Mesenchymal stem cell (in vitro differentiated cells and primary cell): ENCODE results near the gene SIAH2. TPM values are rescaled to one million over a fixed set of nuclear protein-coding genes. Genes with fewer than 3 reads are reported as not detected.
A peak's percentile ranks its signal among the peaks of the same experiment; 100 is the strongest.

Experiments used
- DNase-seq: peaks from one replicate; pipeline ENCODE4 v3.0.0-alpha.2; 2013
- H2AFZ ChIP-seq: one replicate; pipeline ENCODE4 v1.6.1; 2013; ENCODE audit warnings: low read depth, mild to moderate bottlenecking, control low read depth, inconsistent platforms, low read length, moderate library complexity
- H2AK5ac ChIP-seq: 2 replicates; pipeline ENCODE4 v1.6.1; 2013; ENCODE audit warnings: low read length, moderate library complexity, mild to moderate bottlenecking, inconsistent platforms; ENCODE audit not compliant: severe bottlenecking
- H2BK120ac ChIP-seq: one replicate; pipeline ENCODE4 v1.6.1; 2013; ENCODE audit warnings: low read depth, mild to moderate bottlenecking, inconsistent platforms, low read length, moderate library complexity
- H2BK12ac ChIP-seq, 2 experiments: one replicate each; pipeline ENCODE4 v1.6.1; 2013; ENCODE audit warnings: inconsistent platforms in 2 of 2, low read length in 2 of 2, mild to moderate bottlenecking in 2 of 2, moderate library complexity in 2 of 2, control low read depth in 1 of 2
- H2BK15ac ChIP-seq: one replicate; pipeline ENCODE4 v1.6.1; 2013; ENCODE audit warnings: mild to moderate bottlenecking, low read depth, inconsistent platforms; ENCODE audit not compliant: poor library complexity, severe bottlenecking
- H2BK5ac ChIP-seq: 2 replicates; pipeline ENCODE4 v1.6.1; 2013; ENCODE audit warnings: low read depth, mild to moderate bottlenecking, low read length, control low read depth, inconsistent platforms; ENCODE audit not compliant: poor library complexity, severe bottlenecking
- H3K14ac ChIP-seq, 2 experiments: one replicate each; pipeline ENCODE4 v1.6.1; 2013; ENCODE audit warnings: inconsistent platforms in 2 of 2, low read length in 2 of 2, control low read depth in 1 of 2, mild to moderate bottlenecking in 1 of 2, moderate library complexity in 1 of 2
- H3K18ac ChIP-seq, 2 experiments: one replicate each; pipeline ENCODE4 v1.6.1; 2013; ENCODE audit warnings: inconsistent platforms in 2 of 2, low read length in 2 of 2, control low read depth in 1 of 2, low read depth in 1 of 2, mild to moderate bottlenecking in 1 of 2
- H3K23ac ChIP-seq, 2 experiments: one replicate each; pipeline ENCODE4 v1.6.1; 2013; ENCODE audit warnings: inconsistent platforms in 2 of 2, low read length in 2 of 2, mild to moderate bottlenecking in 2 of 2, moderate library complexity in 2 of 2, control low read depth in 1 of 2
- H3K27ac ChIP-seq: 2 replicates; pipeline ENCODE4 v1.5.1; 2013; ENCODE audit warnings: mild to moderate bottlenecking, moderate library complexity, low read length, control low read depth, inconsistent platforms; ENCODE audit not compliant: poor library complexity, severe bottlenecking
- H3K27me3 ChIP-seq, 2 experiments: 2 replicates each; pipeline versions ENCODE4 v1.6.1 to v1.7.0; 2013; ENCODE audit warnings: low read length in 2 of 2, mild to moderate bottlenecking in 2 of 2, moderate library complexity in 2 of 2, control low read depth in 1 of 2, inconsistent platforms in 1 of 2; ENCODE audit not compliant: control insufficient read depth in 1 of 2, insufficient read depth in 1 of 2
- H3K36me3 ChIP-seq, 2 experiments: 2 replicates each; pipeline versions ENCODE4 v1.6.1 to v1.7.0; 2013; ENCODE audit warnings: low read length in 2 of 2, control low read depth in 1 of 2, inconsistent platforms in 1 of 2, low read depth in 1 of 2, mild to moderate bottlenecking in 1 of 2; ENCODE audit not compliant: insufficient read depth in 2 of 2, control insufficient read depth in 1 of 2
- H3K4ac ChIP-seq, 2 experiments: one replicate each; pipeline ENCODE4 v1.6.1; 2013; ENCODE audit warnings: inconsistent platforms in 2 of 2, low read length in 2 of 2, mild to moderate bottlenecking in 2 of 2, moderate library complexity in 2 of 2, control low read depth in 1 of 2, low read depth in 1 of 2
- H3K4me1 ChIP-seq: 2 replicates; pipeline ENCODE4 v1.6.1; 2013; ENCODE audit warnings: low read depth, low read length, control low read depth; ENCODE audit not compliant: control insufficient read depth, insufficient read depth
- H3K4me2 ChIP-seq: 2 replicates; pipeline ENCODE4 v1.6.1; 2013; ENCODE audit warnings: low read length, mild to moderate bottlenecking, inconsistent platforms; ENCODE audit not compliant: poor library complexity, severe bottlenecking
- H3K4me3 ChIP-seq, 2 experiments: 2 replicates each; pipeline versions ENCODE4 v1.5.1 to v1.7.0; 2013; ENCODE audit warnings: low read length in 2 of 2, mild to moderate bottlenecking in 2 of 2, control low read depth in 1 of 2, low read depth in 1 of 2; ENCODE audit not compliant: insufficient read depth in 1 of 2
- H3K79me1 ChIP-seq: replicated peaks from 2 replicates; pipeline ENCODE4 v1.6.1; 2013; ENCODE audit warnings: mild to moderate bottlenecking, control low read depth, low read length, inconsistent platforms; ENCODE audit not compliant: poor library complexity, severe bottlenecking
- H3K9ac ChIP-seq: 2 replicates; pipeline ENCODE4 v1.7.0; 2013; ENCODE audit warnings: mild to moderate bottlenecking, low read length, moderate library complexity
- H3K9me3 ChIP-seq: 2 replicates; pipeline ENCODE4 v1.7.0; 2013; ENCODE audit warnings: mild to moderate bottlenecking, low read length; ENCODE audit not compliant: control insufficient read depth
- H4K8ac ChIP-seq: one replicate; pipeline ENCODE4 v1.6.1; 2013; ENCODE audit warnings: inconsistent platforms, mild to moderate bottlenecking, low read length, moderate library complexity
- H4K91ac ChIP-seq: one replicate; pipeline ENCODE4 v1.6.1; 2013; ENCODE audit warnings: mild to moderate bottlenecking, low read length, inconsistent platforms
- WGBS: methylation state at CpG from one replicate; pipeline ENCODE4 v1.1.7; 2013; ENCODE audit warnings: mixed read lengths; 5-methylcytosine and 5-hydroxymethylcytosine counted together
- polyA plus RNA-seq, 2 experiments: library from polyadenylated mRNA; stranded (reverse); fragments of 200-250 nt; gene quantifications; one replicate each; pipeline ENCODE4 v1.2.3, GENCODE V29; 2013

Gene SIAH2, protein sequence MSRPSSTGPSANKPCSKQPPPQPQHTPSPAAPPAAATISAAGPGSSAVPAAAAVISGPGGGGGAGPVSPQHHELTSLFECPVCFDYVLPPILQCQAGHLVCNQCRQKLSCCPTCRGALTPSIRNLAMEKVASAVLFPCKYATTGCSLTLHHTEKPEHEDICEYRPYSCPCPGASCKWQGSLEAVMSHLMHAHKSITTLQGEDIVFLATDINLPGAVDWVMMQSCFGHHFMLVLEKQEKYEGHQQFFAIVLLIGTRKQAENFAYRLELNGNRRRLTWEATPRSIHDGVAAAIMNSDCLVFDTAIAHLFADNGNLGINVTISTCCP
- 23.3 TPM for polyA plus RNA-seq (2013, experiment 1 of 2)
- 22.9 TPM for polyA plus RNA-seq (2013, experiment 2 of 2)

DNA sequence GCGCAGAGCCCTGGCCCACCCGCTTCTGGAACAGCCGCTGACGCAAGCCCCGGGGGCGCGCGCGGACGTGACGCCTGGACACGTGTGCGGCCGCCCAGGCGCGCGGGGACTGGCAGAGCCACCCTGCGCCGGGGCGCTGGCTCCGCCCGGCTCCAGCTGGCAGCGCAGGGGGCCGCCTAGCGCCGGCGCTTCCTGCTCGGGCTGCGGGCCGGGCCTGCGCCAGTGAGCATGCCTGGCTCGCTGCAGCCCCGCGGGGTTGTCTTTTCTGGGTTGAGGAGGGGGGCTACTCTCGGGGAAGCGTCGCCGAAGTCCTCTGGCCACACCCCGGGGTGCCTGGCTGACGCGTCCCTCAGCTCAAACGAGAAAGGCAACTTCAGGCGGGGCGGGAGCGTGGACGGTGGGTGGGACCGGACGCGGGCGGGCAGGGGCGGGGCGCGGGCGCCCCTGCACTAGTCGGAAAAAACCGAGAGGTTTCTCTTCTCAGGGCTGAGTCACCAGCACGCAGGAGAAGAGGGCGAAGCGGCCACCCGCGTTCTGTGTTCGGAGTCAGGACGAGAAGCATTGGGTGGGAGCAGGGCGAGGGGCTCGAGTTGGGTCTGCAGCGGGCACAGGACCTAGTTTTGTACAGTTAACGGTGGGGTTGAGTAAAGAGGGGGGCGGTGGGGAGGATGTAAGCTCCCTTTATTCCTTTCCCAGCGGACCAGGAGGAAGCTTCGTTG lies at the start of gene SIAH2:
SIAH2 (minus strand) TSS at position 48 of the 719 bp plus-strand sequence. CDS start 320 bp downstream, outside the sequence.
- peak within 1 kb of the TSS in 1 of 2 experiments; percentile 96 for H2BK12ac ChIP-seq
- H3K9ac ChIP-seq: peak within 1 kb of the TSS; percentile 96
- under 1% methylated on average over 63 of the region's 70 CpGs for WGBS
- peak within 1 kb of the TSS; percentile 94 to 97 for H3K18ac ChIP-seq
- H3K79me1 ChIP-seq: peaks cover 3% of the 10 kb centered on the region
- H3K4me1 ChIP-seq: peaks cover 9% of the 10 kb centered on the region
- peaks cover 0 to 7% of the 10 kb centered on the region in 2 experiments for H3K36me3 ChIP-seq
- H3K4me2 ChIP-seq: peak within 1 kb of the TSS; percentile 60
- peak within 1 kb of the TSS; percentile 99 for H3K27ac ChIP-seq
- H3K4ac ChIP-seq: peak within 1 kb of the TSS in 1 of 2 experiments; percentile 94
- H2BK5ac ChIP-seq: peak within 1 kb of the TSS; percentile 92
- no peak within 1 kb of the TSS for H2AK5ac ChIP-seq
- peak within 1 kb of the TSS; percentile 75 to 91 for H3K4me3 ChIP-seq
- H3K9me3 ChIP-seq: no peaks in the 10 kb centered on the region
- peak within 1 kb of the TSS; percentile 93 for H2AFZ ChIP-seq
- H3K23ac ChIP-seq: peak within 1 kb of the TSS in 1 of 2 experiments; percentile 94
- H2BK120ac ChIP-seq: peak within 1 kb of the TSS; percentile 71
- peak within 1 kb of the TSS; percentile 27 to 94 for H3K14ac ChIP-seq
- peak within 1 kb of the TSS; percentile 92 for H4K8ac ChIP-seq
- H3K27me3 ChIP-seq: no peaks in the 10 kb centered on the region
- peak; percentile 96 for DNase-seq
- peak within 1 kb of the TSS; percentile 85 for H2BK15ac ChIP-seq
- peak within 1 kb of the TSS; percentile 96 for H4K91ac ChIP-seq

DNA sequence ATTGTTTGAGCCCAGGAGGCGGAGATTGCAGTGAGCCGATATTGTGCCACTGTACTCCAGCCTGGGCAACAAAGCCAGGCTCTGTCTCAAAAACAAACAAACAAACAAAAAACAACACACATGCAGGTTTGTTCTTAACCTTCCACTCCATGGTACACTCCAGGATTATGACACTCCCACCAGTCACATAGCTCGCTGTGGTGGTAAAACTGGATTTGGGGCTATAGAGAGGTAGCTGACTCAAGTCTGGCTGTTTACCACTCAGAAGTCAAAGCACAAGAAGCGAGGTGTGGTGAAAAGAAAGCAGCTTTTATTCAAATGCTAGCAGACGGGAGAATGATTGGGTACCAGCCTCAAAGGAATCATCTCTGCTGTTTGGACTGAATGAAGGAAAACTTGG lies 49.0 kb upstream of the SIAH2 start:
- H2BK5ac ChIP-seq: no peak overlapping the region
- H3K4me1 ChIP-seq: no peaks in the 10 kb centered on the region
- H4K91ac ChIP-seq: no peak overlapping the region
- H3K9me3 ChIP-seq: no peaks in the 10 kb centered on the region
- H2BK12ac ChIP-seq: no peak overlapping the region
- H3K23ac ChIP-seq: no peak overlapping the region
- no peak overlapping the region for H3K4me2 ChIP-seq
- no peak for DNase-seq
- no peak overlapping the region for H2AFZ ChIP-seq
- H3K27ac ChIP-seq: no peak overlapping the region
- no peak overlapping the region for H4K8ac ChIP-seq
- no peak overlapping the region for H3K14ac ChIP-seq
- H3K79me1 ChIP-seq: no peaks in the 10 kb centered on the region
- no peak overlapping the region for H2BK120ac ChIP-seq
- no peak overlapping the region for H3K4ac ChIP-seq
- H2BK15ac ChIP-seq: no peak overlapping the region
- no peak overlapping the region for H3K9ac ChIP-seq
- no peak overlapping the region for H3K18ac ChIP-seq
- 85% methylated on average over 3 of the region's 5 CpGs for WGBS
- no peaks in the 10 kb centered on the region for H3K36me3 ChIP-seq
- H3K27me3 ChIP-seq: peaks cover 9% of the 10 kb centered on the region in 2 experiments
- H3K4me3 ChIP-seq: no peak overlapping the region
- no peak overlapping the region for H2AK5ac ChIP-seq

DNA sequence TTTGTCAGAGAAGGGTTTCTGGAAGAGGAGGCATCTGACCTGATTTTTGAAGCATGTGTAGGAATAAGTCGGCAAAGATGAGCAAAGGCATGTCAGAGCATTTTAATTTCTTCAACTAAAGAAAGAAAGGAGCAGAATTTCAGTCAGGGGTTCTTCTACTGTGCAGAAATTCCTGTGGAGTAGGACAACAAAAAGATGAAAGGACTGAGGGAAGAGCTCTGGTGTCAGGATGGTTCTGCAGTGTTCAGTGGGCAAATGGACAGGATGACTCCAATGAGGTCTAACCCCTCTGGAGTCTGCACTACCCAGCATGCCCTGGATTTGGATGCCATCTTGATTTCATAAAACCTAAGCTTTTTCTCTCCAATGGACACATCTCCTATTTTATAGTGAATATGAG lies 47.7 kb upstream of the SIAH2 start:
- Histone ChIP-seq H3K4me3 (no peak overlapping the region), H3K36me3 (no peaks in the 10 kb centered on the region), H2BK12ac (no peak overlapping the region), H3K4me2 (no peak overlapping the region), H2BK5ac (no peak overlapping the region), H3K23ac (no peak overlapping the region), H3K14ac (no peak overlapping the region), H4K8ac (no peak overlapping the region), H3K4ac (no peak overlapping the region), H4K91ac (no peak overlapping the region), H2AFZ (no peak overlapping the region), H3K27ac (no peak overlapping the region), H3K9me3 (no peaks in the 10 kb centered on the region), H3K4me1 (no peaks in the 10 kb centered on the region), H2BK120ac (no peak overlapping the region), H2BK15ac (no peak overlapping the region), H2AK5ac (no peak overlapping the region), H3K18ac (no peak overlapping the region), H3K9ac (no peak overlapping the region), H3K27me3 (peaks cover 9 to 13% of the 10 kb centered on the region in 2 experiments), H3K79me1 (no peaks in the 10 kb centered on the region)
- no peak for DNase-seq
- 91% methylated on average over 1 of the region's 1 CpG for WGBS

DNA sequence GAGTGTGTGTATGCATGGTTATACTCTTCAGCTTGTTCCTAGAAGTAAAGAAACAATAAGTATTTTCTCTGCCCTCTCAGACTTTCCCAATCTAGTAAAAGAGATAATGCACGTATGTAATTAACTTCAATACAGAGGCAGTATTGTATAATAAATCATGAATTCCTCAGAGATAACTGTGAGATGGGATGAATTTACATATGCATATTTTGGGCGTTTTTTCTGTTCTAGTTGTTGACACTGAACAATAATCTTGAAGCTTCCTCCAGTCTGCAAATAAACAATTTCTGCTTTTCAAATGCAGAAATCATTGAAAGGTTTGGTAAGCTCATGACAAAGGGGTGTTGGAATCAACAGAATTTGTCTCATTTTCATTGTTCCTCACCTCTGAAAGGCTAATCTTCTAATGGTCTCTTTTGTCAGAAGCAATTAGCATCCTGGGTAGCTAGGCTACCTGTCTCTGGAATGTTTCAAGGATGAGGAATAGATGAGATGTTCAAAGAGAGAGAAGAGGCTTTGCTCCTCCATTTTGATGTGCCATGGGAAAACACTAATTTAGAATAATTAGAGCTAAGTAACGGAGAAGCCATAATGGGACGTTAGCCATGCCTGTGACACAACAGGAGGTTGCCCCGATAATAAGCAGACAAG lies 43.3 kb upstream of the SIAH2 start:
- Histone ChIP-seq H2AK5ac (no peak overlapping the region), H3K27ac (no peak overlapping the region), H3K14ac (no peak overlapping the region), H3K23ac (no peak overlapping the region), H3K9ac (no peak overlapping the region), H3K18ac (no peak overlapping the region), H3K27me3 (peaks cover 3 to 7% of the 10 kb centered on the region in 2 experiments), H3K79me1 (no peaks in the 10 kb centered on the region), H3K4me1 (no peaks in the 10 kb centered on the region), H2BK15ac (no peak overlapping the region), H3K9me3 (no peaks in the 10 kb centered on the region), H3K4ac (no peak overlapping the region), H2BK5ac (no peak overlapping the region), H3K4me3 (no peak overlapping the region), H3K4me2 (no peak overlapping the region), H3K36me3 (no peaks in the 10 kb centered on the region), H2BK12ac (no peak overlapping the region), H4K8ac (no peak overlapping the region), H2AFZ (no peak overlapping the region), H4K91ac (no peak overlapping the region), H2BK120ac (no peak overlapping the region)
- no peak for DNase-seq
- 89% methylated on average over 3 of the region's 5 CpGs for WGBS
